NCI-H1417 treated with DMSO at 0.1 percent for 48 hours (cell line): ENCODE data around the gene GRPEL2.
"Not testable (repeated sequence)": the region's sequence is repeated elsewhere in the genome, so short reads cannot be mapped to it uniquely, and the experiment has no call there.

Source experiments
- DNase-seq: peaks from one replicate; lab custom pipeline; 2025; lab: John Stamatoyannopoulos, UW

GRPEL2 gene

GRCh38 chr5:149398747-149399266, 53.5 kb downstream of the GRPEL2 start:
- DNase-seq, result not testable (repeated sequence)

- DNase-seq, result no peak
Observed at GRCh38 chr5:149399775-149400174, 54.5 kb downstream of the GRPEL2 start.

- no peak for DNase-seq
Observed at GRCh38 chr5:149400304-149400703, 55.0 kb downstream of the GRPEL2 start.

GRCh38 chr5:149401051-149401450, 55.8 kb downstream of the GRPEL2 start:
- no peak for DNase-seq

- no peak for DNase-seq
Observed at GRCh38 chr5:149402291-149402690, 57.0 kb downstream of the GRPEL2 start.
